HUES64 (cell line): ENCODE results near the gene SH3RF3.
"Not testable (repeated sequence)": the region's sequence is repeated elsewhere in the genome, so short reads cannot be mapped to it uniquely, and the experiment has no call there.

Source experiments
- H3K27ac ChIP-seq: 2 replicates; pipeline ENCODE4 v1.7.0; 2013; ENCODE audit warnings: low read depth, low read length, inconsistent platforms
- H3K27me3 ChIP-seq: 2 replicates; pipeline ENCODE4 v1.6.1; 2013; ENCODE audit warnings: mild to moderate bottlenecking, low read length; ENCODE audit not compliant: insufficient read depth
- H3K36me3 ChIP-seq: 2 replicates; pipeline ENCODE4 v1.6.1; 2013; ENCODE audit warnings: mild to moderate bottlenecking, low read length; ENCODE audit not compliant: insufficient read depth
- H3K4me1 ChIP-seq: 2 replicates; pipeline ENCODE4 v1.6.1; 2013; ENCODE audit warnings: mild to moderate bottlenecking, low read length, moderate library complexity; ENCODE audit not compliant: insufficient read depth
- H3K4me3 ChIP-seq: 2 replicates; pipeline ENCODE4 v1.5.1; 2013; ENCODE audit warnings: mild to moderate bottlenecking, low read length, moderate library complexity
- H3K9ac ChIP-seq: 2 replicates; pipeline ENCODE4 v1.6.1; 2013; ENCODE audit warnings: mild to moderate bottlenecking, low read depth, low read length
- H3K9me3 ChIP-seq: 2 replicates; pipeline ENCODE4 v1.6.1; 2013; ENCODE audit warnings: low read depth, low read length; ENCODE audit not compliant: insufficient read depth
- WGBS: fragments of 150-250, 120-280 bp; methylation state at CpG from one replicate; pipeline ENCODE4 v1.1.7; 2013; ENCODE audit warnings: missing lambda C conversion rate; 5-methylcytosine and 5-hydroxymethylcytosine counted together

The SH3RF3 gene

DNA sequence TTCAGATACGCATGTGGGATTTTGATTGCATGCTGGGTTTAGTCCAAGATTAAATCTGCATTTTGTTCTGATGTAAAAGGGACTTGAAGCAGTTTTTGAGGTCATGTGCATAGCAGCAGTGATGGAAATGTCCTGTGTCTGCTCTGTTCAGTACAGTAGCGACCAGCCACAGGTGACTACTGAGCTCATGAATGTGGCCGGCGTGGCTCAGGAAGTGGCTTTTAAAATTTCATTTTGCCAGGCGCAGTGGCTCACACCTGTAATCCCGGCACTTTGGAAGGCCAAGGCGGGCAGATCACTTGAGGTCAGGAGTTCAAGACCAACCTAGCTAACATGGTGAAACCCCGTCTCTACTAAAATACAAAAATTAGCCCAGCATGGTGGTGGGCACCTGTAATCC lies 95.3 kb downstream of the SH3RF3 start:
- not testable (repeated sequence) for H3K36me3 ChIP-seq, H3K4me1 ChIP-seq, H3K27me3 ChIP-seq, H3K9me3 ChIP-seq, H3K4me3 ChIP-seq, H3K27ac ChIP-seq, H3K9ac ChIP-seq
- 96% methylated on average over 8 of the region's 8 CpGs for WGBS

DNA sequence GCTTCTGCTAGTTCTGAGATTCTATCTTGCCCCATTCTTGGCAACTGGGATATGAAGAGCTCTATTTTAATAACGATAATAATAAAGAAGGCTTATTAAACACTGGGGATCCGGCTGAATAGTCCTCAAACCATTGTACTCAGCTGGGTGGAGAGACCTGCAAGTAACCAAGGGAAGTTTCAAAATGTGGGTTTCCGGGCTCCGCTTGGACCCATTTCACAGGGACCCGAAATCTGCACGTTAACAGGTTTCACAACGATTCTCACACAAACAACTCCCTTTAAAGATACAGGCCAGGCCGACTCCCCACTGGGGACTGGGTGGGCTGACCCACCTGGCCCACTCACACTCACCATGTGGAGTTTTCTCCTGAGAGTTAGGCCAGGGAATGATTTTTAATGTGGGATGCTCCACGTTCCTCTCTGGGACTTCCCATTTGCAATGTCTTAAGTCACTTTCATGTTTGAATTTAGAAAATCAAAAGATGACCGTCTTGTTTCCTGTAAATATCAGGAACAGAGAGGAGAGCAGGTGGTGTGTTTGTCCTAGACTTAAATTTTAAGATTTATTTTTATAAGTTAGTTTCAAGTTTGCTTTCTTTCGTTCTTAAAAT lies 96.3 kb downstream of the SH3RF3 start:
- Histone ChIP-seq H3K9ac (no peak overlapping the region), H3K27ac (no peak overlapping the region), H3K27me3 (no peaks in the 10 kb centered on the region), H3K4me3 (no peak overlapping the region), H3K4me1 (no peaks in the 10 kb centered on the region), H3K9me3 (no peaks in the 10 kb centered on the region), H3K36me3 (no peaks in the 10 kb centered on the region)
- 96% methylated on average over 11 of the region's 11 CpGs for WGBS

DNA sequence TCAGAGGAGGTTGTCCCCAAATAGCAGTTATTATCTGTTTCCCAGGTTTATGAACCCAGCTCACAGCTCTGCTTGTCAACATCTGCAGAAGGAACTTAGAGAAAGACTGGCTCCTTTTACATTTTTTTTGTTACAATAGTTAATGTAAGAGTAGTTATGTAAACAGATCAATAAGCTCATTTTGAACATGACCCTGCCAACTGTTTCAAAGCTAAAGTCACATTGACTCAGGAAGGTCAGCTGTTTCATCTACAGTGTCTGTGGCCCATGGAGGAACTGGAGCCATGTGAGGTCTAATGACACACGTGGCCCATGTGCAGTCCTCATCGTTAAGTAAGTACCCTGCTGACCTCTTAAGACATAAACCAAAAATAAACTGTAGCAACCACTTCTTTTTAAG lies 97.1 kb downstream of the SH3RF3 start:
- H3K27ac ChIP-seq = no peak overlapping the region

DNA sequence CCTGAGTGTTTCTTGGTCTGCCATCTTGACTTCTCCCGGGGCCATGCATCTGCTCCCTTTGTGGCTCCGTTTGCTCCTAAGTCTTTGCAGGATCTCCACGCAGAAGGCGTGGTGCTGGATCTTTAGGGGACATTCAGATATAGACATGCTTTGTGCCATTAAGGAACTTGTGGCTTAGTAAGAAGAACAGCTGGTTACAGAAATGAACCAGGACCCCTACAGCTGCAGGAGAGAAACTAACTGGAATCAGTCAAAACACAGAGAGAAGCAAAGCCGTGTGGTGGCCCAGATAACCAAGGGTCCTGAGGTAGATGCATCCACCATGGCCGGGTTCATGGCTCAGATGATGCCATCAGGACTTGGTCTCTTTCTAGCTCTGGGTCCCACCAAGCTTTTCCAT lies 97.6 kb downstream of the SH3RF3 start:
- H3K4me3 ChIP-seq = no peak overlapping the region
- no peak overlapping the region for H3K27ac ChIP-seq
- H3K36me3 ChIP-seq = no peaks in the 10 kb centered on the region
- H3K27me3 ChIP-seq = no peaks in the 10 kb centered on the region
- H3K9ac ChIP-seq = no peak overlapping the region
- H3K4me1 ChIP-seq = no peaks in the 10 kb centered on the region
- WGBS = 94% methylated on average over 6 of the region's 6 CpGs
- H3K9me3 ChIP-seq = no peaks in the 10 kb centered on the region

More for the DNA sequence above, 97.1 kb downstream of the SH3RF3 start:
- Histone ChIP-seq H3K9ac (no peak overlapping the region), H3K27me3 (no peaks in the 10 kb centered on the region), H3K36me3 (no peaks in the 10 kb centered on the region), H3K4me1 (no peaks in the 10 kb centered on the region), H3K9me3 (no peaks in the 10 kb centered on the region), H3K4me3 (no peak overlapping the region)
- 89% methylated on average over 2 of the region's 2 CpGs for WGBS

DNA sequence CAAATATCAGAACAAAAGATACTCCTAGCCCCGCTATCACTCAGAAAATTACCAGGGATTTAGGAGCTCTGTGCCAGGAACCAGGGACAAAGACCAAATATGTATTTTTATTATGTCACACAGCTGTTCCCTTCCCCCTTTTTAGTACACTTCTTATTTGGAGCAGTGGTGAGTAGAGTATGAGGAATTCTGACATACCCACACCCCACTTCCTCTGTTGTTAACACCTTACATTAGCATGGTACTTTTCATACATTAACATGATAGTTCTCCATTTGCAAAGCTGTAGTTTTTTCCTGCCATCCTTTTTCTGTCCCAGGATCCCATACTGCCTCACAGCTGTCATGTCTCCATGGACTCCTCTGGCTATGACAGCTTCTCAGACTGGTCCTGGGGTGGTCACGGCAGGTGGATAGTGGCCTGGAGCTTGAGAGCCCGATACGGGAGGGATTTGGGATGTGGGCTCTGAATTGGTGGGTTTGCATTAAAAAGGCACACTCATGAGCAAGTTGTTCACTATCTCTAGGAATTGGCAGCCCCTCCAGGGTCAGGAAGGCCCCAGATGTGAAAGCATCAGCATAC lies 100.2 kb downstream of the SH3RF3 start:
- Histone ChIP-seq H3K9me3 (no peaks in the 10 kb centered on the region), H3K9ac (no peak overlapping the region)

DNA sequence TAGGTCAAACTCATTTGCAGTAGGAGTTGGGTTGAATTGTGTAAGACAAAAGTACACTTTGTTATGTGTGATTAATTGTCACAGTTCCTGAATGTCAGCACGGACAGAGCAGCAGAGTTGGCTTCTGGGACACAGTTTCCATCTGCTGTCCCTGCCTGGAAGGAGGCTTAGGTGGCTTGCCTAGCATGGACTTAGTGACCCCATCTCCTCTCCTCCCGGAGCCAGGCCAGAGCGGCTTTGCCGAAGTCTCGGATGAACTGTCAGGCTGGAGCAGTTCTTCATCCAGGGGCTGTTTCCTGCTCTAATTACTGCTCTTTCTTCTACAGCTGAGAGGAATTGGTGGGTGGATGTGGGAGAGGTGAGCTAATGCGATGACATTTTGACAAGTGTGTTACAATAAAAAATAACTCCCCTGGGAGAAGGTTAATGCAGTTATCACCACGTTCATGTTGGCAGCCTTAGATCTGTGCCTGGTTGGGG lies 102.0 kb downstream of the SH3RF3 start:
- no peaks in the 10 kb centered on the region for H3K9me3 ChIP-seq
- no peaks in the 10 kb centered on the region for H3K36me3 ChIP-seq
- H3K27me3 ChIP-seq = no peaks in the 10 kb centered on the region
- WGBS = 86% methylated on average over 6 of the region's 7 CpGs
- no peak overlapping the region for H3K4me3 ChIP-seq
- H3K4me1 ChIP-seq = no peaks in the 10 kb centered on the region
- no peak overlapping the region for H3K27ac ChIP-seq
- no peak overlapping the region for H3K9ac ChIP-seq

More for the DNA sequence above, 100.2 kb downstream of the SH3RF3 start:
- WGBS = 60% methylated on average over 4 of the region's 4 CpGs
- Histone ChIP-seq H3K27ac (no peak overlapping the region), H3K4me1 (no peaks in the 10 kb centered on the region), H3K4me3 (no peak overlapping the region), H3K36me3 (no peaks in the 10 kb centered on the region), H3K27me3 (no peaks in the 10 kb centered on the region)

DNA sequence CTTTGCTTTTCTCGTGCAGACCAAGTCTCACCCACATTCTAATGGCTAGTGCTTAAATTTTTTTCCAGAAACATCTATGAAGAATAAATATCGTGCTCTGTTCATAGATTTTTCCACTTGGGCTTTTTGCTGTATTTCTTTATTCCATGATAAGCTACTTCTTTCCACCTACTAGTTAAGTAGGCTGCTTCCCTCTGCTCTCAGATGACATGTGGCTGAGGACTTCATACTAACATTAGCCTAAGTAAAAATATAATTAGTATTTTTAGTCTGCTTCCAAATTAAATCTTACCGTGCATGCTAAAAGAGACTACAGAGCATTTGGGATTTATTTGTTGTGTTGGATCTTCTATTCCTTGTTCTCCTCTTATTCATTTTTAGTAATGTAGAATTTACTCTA lies 102.4 kb downstream of the SH3RF3 start:
- Histone ChIP-seq H3K4me1 (no peaks in the 10 kb centered on the region), H3K36me3 (no peaks in the 10 kb centered on the region), H3K9me3 (no peaks in the 10 kb centered on the region), H3K27me3 (no peaks in the 10 kb centered on the region), H3K27ac (no peak overlapping the region), H3K4me3 (no peak overlapping the region), H3K9ac (no peak overlapping the region)
- 100% methylated on average over 2 of the region's 3 CpGs for WGBS

DNA sequence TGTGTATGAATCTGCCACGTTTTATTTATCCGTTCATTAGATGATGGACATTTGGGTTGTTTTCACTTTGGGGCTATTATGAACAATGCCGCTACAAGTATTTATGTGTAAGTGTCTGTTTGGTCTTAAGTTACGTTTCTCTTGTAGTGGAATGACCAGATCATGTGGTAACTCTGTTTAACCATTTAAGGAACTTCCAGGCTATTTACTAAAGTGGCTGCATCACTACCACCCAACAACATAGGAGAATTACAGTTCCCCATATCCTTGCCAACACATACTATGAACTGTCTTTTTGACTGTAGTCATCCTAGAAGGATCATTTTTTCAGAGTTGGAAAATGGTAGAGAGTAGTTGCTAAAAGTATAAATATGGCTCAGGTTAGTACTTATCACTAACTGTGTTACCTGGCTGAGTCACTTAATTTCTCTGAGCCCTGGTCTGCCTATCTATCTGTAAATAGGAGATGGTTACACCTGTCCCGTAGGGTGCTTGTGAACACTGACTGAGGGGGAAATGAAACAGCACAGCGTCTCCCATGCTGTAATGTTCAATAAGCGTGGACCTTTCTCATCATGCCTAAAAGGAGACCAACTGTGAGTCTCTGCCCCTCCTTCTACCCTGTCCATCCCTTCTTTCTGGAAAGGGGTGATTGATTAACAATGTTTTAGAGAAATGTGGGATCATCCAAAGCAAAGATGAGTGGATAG lies 103.1 kb downstream of the SH3RF3 start:
- no peaks in the 10 kb centered on the region for H3K27me3 ChIP-seq

DNA sequence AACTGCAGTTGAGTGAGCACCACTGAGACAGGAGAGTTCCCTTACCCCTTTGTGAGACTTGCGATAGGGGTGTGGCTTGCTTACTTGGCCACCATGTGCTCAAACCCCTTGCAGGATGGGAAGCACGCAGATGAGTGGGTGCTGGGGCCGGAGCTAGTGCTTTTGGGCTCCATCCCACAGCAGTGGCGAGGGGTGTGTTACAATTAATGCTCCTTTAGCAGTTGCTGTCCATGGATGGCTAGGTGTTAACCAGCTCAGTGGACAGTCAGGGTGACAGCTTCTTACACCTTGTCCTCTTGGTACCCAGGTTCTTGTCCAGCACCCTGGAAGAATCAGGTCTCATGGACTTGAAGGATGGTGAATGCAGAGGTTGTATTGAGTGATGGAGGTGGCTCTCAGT lies 103.9 kb downstream of the SH3RF3 start:
- 96% methylated on average over 4 of the region's 4 CpGs for WGBS
- H3K4me3 ChIP-seq = no peak overlapping the region
- H3K9ac ChIP-seq = no peak overlapping the region
- H3K27ac ChIP-seq = no peak overlapping the region
- no peaks in the 10 kb centered on the region for H3K36me3 ChIP-seq
- H3K9me3 ChIP-seq = no peaks in the 10 kb centered on the region
- H3K27me3 ChIP-seq = no peaks in the 10 kb centered on the region
- H3K4me1 ChIP-seq = no peaks in the 10 kb centered on the region

More for the DNA sequence above, 103.1 kb downstream of the SH3RF3 start:
- Histone ChIP-seq H3K27ac (no peak overlapping the region), H3K9me3 (no peaks in the 10 kb centered on the region), H3K36me3 (no peaks in the 10 kb centered on the region), H3K4me3 (no peak overlapping the region), H3K9ac (no peak overlapping the region), H3K4me1 (no peaks in the 10 kb centered on the region)
- 95% methylated on average over 7 of the region's 7 CpGs for WGBS

DNA sequence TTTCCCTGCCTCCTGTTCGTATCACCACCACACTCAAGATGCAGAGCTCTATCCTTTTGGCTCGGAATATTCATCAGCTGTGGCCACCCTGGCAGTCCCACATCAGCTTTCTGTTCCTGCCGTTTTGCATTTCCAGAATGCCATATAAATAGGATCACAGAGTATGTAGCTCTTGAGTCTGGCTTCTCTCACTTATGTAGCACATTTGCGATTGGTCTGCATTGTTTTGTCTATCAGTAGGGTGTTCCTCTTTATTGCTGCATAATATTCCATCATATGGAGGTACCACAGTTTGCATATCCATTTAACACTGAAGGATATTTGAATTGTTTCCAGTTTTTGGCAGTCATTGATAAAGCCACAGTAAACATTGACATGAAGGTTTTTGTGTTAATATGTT lies 104.6 kb downstream of the SH3RF3 start:
- H3K9me3 ChIP-seq = no peaks in the 10 kb centered on the region
- 93% methylated on average over 4 of the region's 4 CpGs for WGBS
- H3K27ac ChIP-seq = no peak overlapping the region

DNA sequence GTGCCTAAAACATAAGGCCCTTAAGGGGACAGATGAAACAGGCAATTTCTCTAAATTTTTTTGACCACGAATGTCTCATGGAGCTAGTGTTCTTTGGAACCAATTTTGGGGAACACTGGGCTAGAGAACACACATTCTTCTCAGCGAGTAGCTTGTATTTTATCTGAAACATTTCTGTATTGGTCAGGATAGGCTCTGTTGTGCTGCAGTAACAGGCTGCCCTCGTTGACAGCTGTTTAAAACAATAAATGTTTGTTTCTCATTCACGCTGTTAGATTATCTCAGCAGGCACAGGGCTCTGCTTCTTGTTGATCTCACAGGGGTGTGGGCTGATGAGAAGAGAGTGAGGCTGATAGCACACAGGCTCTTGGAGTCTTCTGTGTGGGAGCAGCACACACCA lies 105.3 kb downstream of the SH3RF3 start:
- H3K27ac ChIP-seq = no peak overlapping the region
- 93% methylated on average over 4 of the region's 4 CpGs for WGBS

More for the DNA sequence above, 104.6 kb downstream of the SH3RF3 start:
- Histone ChIP-seq H3K27me3 (no peaks in the 10 kb centered on the region), H3K36me3 (no peaks in the 10 kb centered on the region), H3K4me1 (no peaks in the 10 kb centered on the region), H3K9ac (no peak overlapping the region), H3K4me3 (no peak overlapping the region)

More for the DNA sequence above, 105.3 kb downstream of the SH3RF3 start:
- Histone ChIP-seq H3K4me1 (no peaks in the 10 kb centered on the region), H3K36me3 (no peaks in the 10 kb centered on the region), H3K4me3 (no peak overlapping the region), H3K9ac (no peak overlapping the region), H3K27me3 (no peaks in the 10 kb centered on the region), H3K9me3 (no peaks in the 10 kb centered on the region)
